ENCODE results near the gene ALG14.

The ALG14 gene

GRCh38 chr1:94978401-94978800, 94.3 kb downstream of the ALG14 start:
- peaks cover 11 to 12% of the 10 kb centered on the region in 2 donors for H3K4me1 ChIP-seq (ENCODE audit: control insufficient read depth in 2 of 2, insufficient read depth in 2 of 2, low read length in 2 of 2)
- no peak overlapping the region for H3K4me3 ChIP-seq (ENCODE audit: low read length in 2 of 2)
- no peak overlapping the region for H3K27ac ChIP-seq (ENCODE audit: low read depth in 2 of 2, low read length in 2 of 2)
- no peaks in the 10 kb centered on the region for H3K9me3 ChIP-seq (ENCODE audit: control insufficient read depth in 2 of 2, low read length in 2 of 2)
- no peaks in the 10 kb centered on the region for H3K36me3 ChIP-seq (ENCODE audit: control insufficient read depth in 2 of 2, insufficient read depth in 2 of 2, low read length in 2 of 2)
- no peak overlapping the region for H3K9ac ChIP-seq (ENCODE audit: low read depth in 1 of 2, low read length in 2 of 2)
- no peaks in the 10 kb centered on the region for H3K27me3 ChIP-seq (ENCODE audit: control insufficient read depth in 2 of 2, insufficient read depth in 2 of 2, low read length in 2 of 2)

GRCh38 chr1:94976971-94977548, 95.7 kb downstream of the ALG14 start:
- Histone ChIP-seq H3K9me3 (ENCODE audit: control insufficient read depth in 2 of 2, low read length in 2 of 2) (no peaks in the 10 kb centered on the region), H3K27me3 (ENCODE audit: control insufficient read depth in 2 of 2, insufficient read depth in 2 of 2, low read length in 2 of 2) (no peaks in the 10 kb centered on the region), H3K4me1 (ENCODE audit: control insufficient read depth in 2 of 2, insufficient read depth in 2 of 2, low read length in 2 of 2) (peaks cover 8 to 12% of the 10 kb centered on the region in 2 donors), H3K4me3 (ENCODE audit: low read length in 2 of 2) (no peak overlapping the region), H3K9ac (ENCODE audit: low read depth in 1 of 2, low read length in 2 of 2) (no peak overlapping the region), H3K36me3 (ENCODE audit: control insufficient read depth in 2 of 2, insufficient read depth in 2 of 2, low read length in 2 of 2) (no peaks in the 10 kb centered on the region), H3K27ac (ENCODE audit: low read depth in 2 of 2, low read length in 2 of 2) (no peak overlapping the region)

- H3K36me3 ChIP-seq (ENCODE audit: control insufficient read depth in 2 of 2, insufficient read depth in 2 of 2, low read length in 2 of 2) = no peaks in the 10 kb centered on the region
- H3K27me3 ChIP-seq (ENCODE audit: control insufficient read depth in 2 of 2, insufficient read depth in 2 of 2, low read length in 2 of 2) = no peaks in the 10 kb centered on the region
- no peak overlapping the region for H3K4me3 ChIP-seq (ENCODE audit: low read length in 2 of 2)
- H3K9ac ChIP-seq (ENCODE audit: low read depth in 1 of 2, low read length in 2 of 2) = no peak overlapping the region
- H3K4me1 ChIP-seq (ENCODE audit: control insufficient read depth in 2 of 2, insufficient read depth in 2 of 2, low read length in 2 of 2) = peaks cover 2% of the 10 kb centered on the region in 2 donors
- no peaks in the 10 kb centered on the region for H3K9me3 ChIP-seq (ENCODE audit: control insufficient read depth in 2 of 2, low read length in 2 of 2)
- H3K27ac ChIP-seq (ENCODE audit: low read depth in 2 of 2, low read length in 2 of 2) = peak overlapping the region in 1 of 2 donors; percentile 6
Measured at GRCh38 chr1:94974824-94975223, 97.9 kb downstream of the ALG14 start.

GRCh38 chr1:94974241-94974640, 98.5 kb downstream of the ALG14 start:
- H3K27ac ChIP-seq (ENCODE audit: low read depth in 2 of 2, low read length in 2 of 2) = peak overlapping the region in 1 of 2 donors; percentile 6
- peaks cover 0 to 2% of the 10 kb centered on the region in 2 donors for H3K4me1 ChIP-seq (ENCODE audit: control insufficient read depth in 2 of 2, insufficient read depth in 2 of 2, low read length in 2 of 2)
- no peaks in the 10 kb centered on the region for H3K27me3 ChIP-seq (ENCODE audit: control insufficient read depth in 2 of 2, insufficient read depth in 2 of 2, low read length in 2 of 2)
- H3K9me3 ChIP-seq (ENCODE audit: control insufficient read depth in 2 of 2, low read length in 2 of 2) = no peaks in the 10 kb centered on the region
- no peak overlapping the region for H3K9ac ChIP-seq (ENCODE audit: low read depth in 1 of 2, low read length in 2 of 2)
- H3K36me3 ChIP-seq (ENCODE audit: control insufficient read depth in 2 of 2, insufficient read depth in 2 of 2, low read length in 2 of 2) = no peaks in the 10 kb centered on the region
- no peak overlapping the region for H3K4me3 ChIP-seq (ENCODE audit: low read length in 2 of 2)

- H3K36me3 ChIP-seq (ENCODE audit: control insufficient read depth in 2 of 2, insufficient read depth in 2 of 2, low read length in 2 of 2) = no peaks in the 10 kb centered on the region
- no peaks in the 10 kb centered on the region for H3K27me3 ChIP-seq (ENCODE audit: control insufficient read depth in 2 of 2, insufficient read depth in 2 of 2, low read length in 2 of 2)
- peak overlapping the region in 1 of 2 donors; percentile 51 for H3K27ac ChIP-seq (ENCODE audit: low read depth in 2 of 2, low read length in 2 of 2)
- no peaks in the 10 kb centered on the region for H3K9me3 ChIP-seq (ENCODE audit: control insufficient read depth in 2 of 2, low read length in 2 of 2)
- no peak overlapping the region for H3K4me3 ChIP-seq (ENCODE audit: low read length in 2 of 2)
- peaks cover 0 to 2% of the 10 kb centered on the region in 2 donors for H3K4me1 ChIP-seq (ENCODE audit: control insufficient read depth in 2 of 2, insufficient read depth in 2 of 2, low read length in 2 of 2)
- no peak overlapping the region for H3K9ac ChIP-seq (ENCODE audit: low read depth in 1 of 2, low read length in 2 of 2)
Measured at GRCh38 chr1:94973309-94973922, 99.3 kb downstream of the ALG14 start.

- no peaks in the 10 kb centered on the region for H3K27me3 ChIP-seq (ENCODE audit: control insufficient read depth in 2 of 2, insufficient read depth in 2 of 2, low read length in 2 of 2)
- no peaks in the 10 kb centered on the region for H3K4me1 ChIP-seq (ENCODE audit: control insufficient read depth in 2 of 2, insufficient read depth in 2 of 2, low read length in 2 of 2)
- no peak overlapping the region for H3K4me3 ChIP-seq (ENCODE audit: low read length in 2 of 2)
- no peak overlapping the region for H3K27ac ChIP-seq (ENCODE audit: low read depth in 2 of 2, low read length in 2 of 2)
- H3K9me3 ChIP-seq (ENCODE audit: control insufficient read depth in 2 of 2, low read length in 2 of 2) = no peaks in the 10 kb centered on the region
- no peak overlapping the region for H3K9ac ChIP-seq (ENCODE audit: low read depth in 1 of 2, low read length in 2 of 2)
- no peaks in the 10 kb centered on the region for H3K36me3 ChIP-seq (ENCODE audit: control insufficient read depth in 2 of 2, insufficient read depth in 2 of 2, low read length in 2 of 2)
Measured at GRCh38 chr1:94971491-94971924, 101.2 kb downstream of the ALG14 start.

GRCh38 chr1:94970783-94971182, 102.0 kb downstream of the ALG14 start:
- Histone ChIP-seq H3K4me1 (ENCODE audit: control insufficient read depth in 2 of 2, insufficient read depth in 2 of 2, low read length in 2 of 2) (no peaks in the 10 kb centered on the region), H3K9me3 (ENCODE audit: control insufficient read depth in 2 of 2, low read length in 2 of 2) (no peaks in the 10 kb centered on the region), H3K27ac (ENCODE audit: low read depth in 2 of 2, low read length in 2 of 2) (no peak overlapping the region), H3K9ac (ENCODE audit: low read depth in 1 of 2, low read length in 2 of 2) (no peak overlapping the region), H3K36me3 (ENCODE audit: control insufficient read depth in 2 of 2, insufficient read depth in 2 of 2, low read length in 2 of 2) (no peaks in the 10 kb centered on the region), H3K4me3 (ENCODE audit: low read length in 2 of 2) (no peak overlapping the region), H3K27me3 (ENCODE audit: control insufficient read depth in 2 of 2, insufficient read depth in 2 of 2, low read length in 2 of 2) (no peaks in the 10 kb centered on the region)

- H3K36me3 ChIP-seq (ENCODE audit: control insufficient read depth in 2 of 2, insufficient read depth in 2 of 2, low read length in 2 of 2) = no peaks in the 10 kb centered on the region
- no peaks in the 10 kb centered on the region for H3K9me3 ChIP-seq (ENCODE audit: control insufficient read depth in 2 of 2, low read length in 2 of 2)
- H3K4me3 ChIP-seq (ENCODE audit: low read length in 2 of 2) = no peak overlapping the region
- H3K27me3 ChIP-seq (ENCODE audit: control insufficient read depth in 2 of 2, insufficient read depth in 2 of 2, low read length in 2 of 2) = no peaks in the 10 kb centered on the region
- no peak overlapping the region for H3K27ac ChIP-seq (ENCODE audit: low read depth in 2 of 2, low read length in 2 of 2)
- H3K9ac ChIP-seq (ENCODE audit: low read depth in 1 of 2, low read length in 2 of 2) = no peak overlapping the region
- H3K4me1 ChIP-seq (ENCODE audit: control insufficient read depth in 2 of 2, insufficient read depth in 2 of 2, low read length in 2 of 2) = no peaks in the 10 kb centered on the region
Measured at GRCh38 chr1:94969137-94969536, 103.6 kb downstream of the ALG14 start.

- Histone ChIP-seq H3K4me1 (ENCODE audit: control insufficient read depth in 2 of 2, insufficient read depth in 2 of 2, low read length in 2 of 2) (peaks cover 8 to 11% of the 10 kb centered on the region in 2 donors), H3K9ac (ENCODE audit: low read depth in 1 of 2, low read length in 2 of 2) (no peak overlapping the region), H3K27ac (ENCODE audit: low read depth in 2 of 2, low read length in 2 of 2) (no peak overlapping the region), H3K4me3 (ENCODE audit: low read length in 2 of 2) (no peak overlapping the region), H3K27me3 (ENCODE audit: control insufficient read depth in 2 of 2, insufficient read depth in 2 of 2, low read length in 2 of 2) (no peaks in the 10 kb centered on the region), H3K36me3 (ENCODE audit: control insufficient read depth in 2 of 2, insufficient read depth in 2 of 2, low read length in 2 of 2) (no peaks in the 10 kb centered on the region), H3K9me3 (ENCODE audit: control insufficient read depth in 2 of 2, low read length in 2 of 2) (no peaks in the 10 kb centered on the region)
Measured at GRCh38 chr1:94966033-94966432, 106.7 kb downstream of the ALG14 start.

- Histone ChIP-seq H3K4me3 (ENCODE audit: low read length in 2 of 2) (no peak overlapping the region), H3K4me1 (ENCODE audit: control insufficient read depth in 2 of 2, insufficient read depth in 2 of 2, low read length in 2 of 2) (peaks cover 9 to 11% of the 10 kb centered on the region in 2 donors), H3K27ac (ENCODE audit: low read depth in 2 of 2, low read length in 2 of 2) (no peak overlapping the region), H3K9ac (ENCODE audit: low read depth in 1 of 2, low read length in 2 of 2) (no peak overlapping the region), H3K9me3 (ENCODE audit: control insufficient read depth in 2 of 2, low read length in 2 of 2) (no peaks in the 10 kb centered on the region), H3K36me3 (ENCODE audit: control insufficient read depth in 2 of 2, insufficient read depth in 2 of 2, low read length in 2 of 2) (no peaks in the 10 kb centered on the region), H3K27me3 (ENCODE audit: control insufficient read depth in 2 of 2, insufficient read depth in 2 of 2, low read length in 2 of 2) (no peaks in the 10 kb centered on the region)
Measured at GRCh38 chr1:94963864-94964263, 108.9 kb downstream of the ALG14 start.
